Calu3 (cell line): Measurements from ENCODE around the gene PARD3. TPM values are rescaled to one million over a fixed set of nuclear protein-coding genes. Genes with fewer than 3 reads are reported as not detected.

ENCODE experiments used
- BruUV-seq: library from RNA; stranded (reverse); fragments of 400-500 nt; replicated peaks from 2 replicates; lab custom pipeline; 2021; lab: Mats Ljungman, UMichigan
- CTCF ChIA-PET: fragments of 300-600 bp; sonication (Branson Sonifier 250); formaldehyde crosslinking; loops from one replicate; lab custom pipeline; 2022; ENCODE audit warnings: antibody characterized with exemption; lab: Charles Lee
- DNase-seq: peaks from one replicate; pipeline ENCODE4 v3.0.0; 2022
- H3K27ac Mint-ChIP-seq: one replicate; pipeline ENCODE4 v1.8.0; 2022; ENCODE audit warnings: mixed read lengths; ENCODE audit not compliant: unreplicated experiment
- H3K27me3 Mint-ChIP-seq: one replicate; pipeline ENCODE4 v1.8.0; 2022; ENCODE audit warnings: mixed read lengths; ENCODE audit not compliant: unreplicated experiment
- H3K36me3 Mint-ChIP-seq: one replicate; pipeline ENCODE4 v1.8.0; 2022; ENCODE audit warnings: mild to moderate bottlenecking, moderate library complexity, mixed read lengths; ENCODE audit not compliant: insufficient read depth, unreplicated experiment
- H3K4me1 Mint-ChIP-seq: one replicate; pipeline ENCODE4 v1.8.0; 2022; ENCODE audit warnings: mild to moderate bottlenecking, low read depth, mixed read lengths; ENCODE audit not compliant: unreplicated experiment
- H3K4me3 Mint-ChIP-seq: one replicate; pipeline ENCODE4 v1.8.0; 2022; ENCODE audit warnings: mild to moderate bottlenecking, low read depth, moderate library complexity, mixed read lengths; ENCODE audit not compliant: unreplicated experiment
- H3K9me3 Mint-ChIP-seq: one replicate; pipeline ENCODE4 v1.8.0; 2022; ENCODE audit warnings: low read depth, mixed read lengths; ENCODE audit not compliant: unreplicated experiment
- intact Hi-C: fragments of 100-400 bp; cut with micrococcal nuclease; formaldehyde crosslinking; loops from one replicate; pipeline ENCODE4 v1.10.0; 2022; ENCODE audit not compliant: unreplicated experiment
- total RNA-seq: library from RNA; stranded (reverse); gene quantifications from 2 replicates; pipeline ENCODE4 v1.2.3, GENCODE V29; 2022
- TF ChIP-seq, protein P1 (sequence below): fragments of 200-600 bp; IDR thresholded peaks from one replicate; pipeline ENCODE4 v1.8.0; 2022; ENCODE audit warnings: antibody characterized with exemption; ENCODE audit not compliant: unreplicated experiment

Gene PARD3
- total RNA-seq, 1 experiment from 2014 or later = 62.4 TPM

DNA sequence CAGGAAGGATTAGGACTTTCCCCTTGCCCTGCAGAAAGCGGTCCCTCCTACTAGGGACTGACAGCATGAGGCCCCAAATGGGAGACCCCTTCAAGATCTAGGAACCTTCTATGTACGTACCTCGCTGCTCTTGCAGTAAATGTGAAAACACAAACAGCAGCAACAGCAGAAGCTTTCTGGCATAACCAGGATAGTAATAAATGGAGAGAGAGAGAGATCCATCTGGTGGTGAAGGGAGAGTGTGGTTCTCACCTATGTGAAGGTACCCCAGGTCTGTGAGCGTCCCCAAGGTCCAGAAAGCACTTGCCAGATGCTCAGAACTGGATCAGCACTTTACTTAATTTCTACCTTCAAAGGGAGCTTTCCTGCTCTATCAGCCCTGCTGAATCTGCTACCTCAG is 592.7 kb downstream of the PARD3 start:
- no peak for DNase-seq
- CTCF ChIA-PET = no interaction called here
- H3K27me3 Mint-ChIP-seq = no peaks in the 10 kb centered on the region
- no peaks in the 10 kb centered on the region for H3K36me3 Mint-ChIP-seq
- TF ChIP-seq, protein P1, sequence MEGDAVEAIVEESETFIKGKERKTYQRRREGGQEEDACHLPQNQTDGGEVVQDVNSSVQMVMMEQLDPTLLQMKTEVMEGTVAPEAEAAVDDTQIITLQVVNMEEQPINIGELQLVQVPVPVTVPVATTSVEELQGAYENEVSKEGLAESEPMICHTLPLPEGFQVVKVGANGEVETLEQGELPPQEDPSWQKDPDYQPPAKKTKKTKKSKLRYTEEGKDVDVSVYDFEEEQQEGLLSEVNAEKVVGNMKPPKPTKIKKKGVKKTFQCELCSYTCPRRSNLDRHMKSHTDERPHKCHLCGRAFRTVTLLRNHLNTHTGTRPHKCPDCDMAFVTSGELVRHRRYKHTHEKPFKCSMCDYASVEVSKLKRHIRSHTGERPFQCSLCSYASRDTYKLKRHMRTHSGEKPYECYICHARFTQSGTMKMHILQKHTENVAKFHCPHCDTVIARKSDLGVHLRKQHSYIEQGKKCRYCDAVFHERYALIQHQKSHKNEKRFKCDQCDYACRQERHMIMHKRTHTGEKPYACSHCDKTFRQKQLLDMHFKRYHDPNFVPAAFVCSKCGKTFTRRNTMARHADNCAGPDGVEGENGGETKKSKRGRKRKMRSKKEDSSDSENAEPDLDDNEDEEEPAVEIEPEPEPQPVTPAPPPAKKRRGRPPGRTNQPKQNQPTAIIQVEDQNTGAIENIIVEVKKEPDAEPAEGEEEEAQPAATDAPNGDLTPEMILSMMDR = no peak
- BruUV-seq = no TSS peak
- no peaks in the 10 kb centered on the region for H3K9me3 Mint-ChIP-seq
- no peak overlapping the region for H3K27ac Mint-ChIP-seq
- H3K4me1 Mint-ChIP-seq = peaks cover 29% of the 10 kb centered on the region
- no peak overlapping the region for H3K4me3 Mint-ChIP-seq
- intact Hi-C loops = no loop called here

DNA sequence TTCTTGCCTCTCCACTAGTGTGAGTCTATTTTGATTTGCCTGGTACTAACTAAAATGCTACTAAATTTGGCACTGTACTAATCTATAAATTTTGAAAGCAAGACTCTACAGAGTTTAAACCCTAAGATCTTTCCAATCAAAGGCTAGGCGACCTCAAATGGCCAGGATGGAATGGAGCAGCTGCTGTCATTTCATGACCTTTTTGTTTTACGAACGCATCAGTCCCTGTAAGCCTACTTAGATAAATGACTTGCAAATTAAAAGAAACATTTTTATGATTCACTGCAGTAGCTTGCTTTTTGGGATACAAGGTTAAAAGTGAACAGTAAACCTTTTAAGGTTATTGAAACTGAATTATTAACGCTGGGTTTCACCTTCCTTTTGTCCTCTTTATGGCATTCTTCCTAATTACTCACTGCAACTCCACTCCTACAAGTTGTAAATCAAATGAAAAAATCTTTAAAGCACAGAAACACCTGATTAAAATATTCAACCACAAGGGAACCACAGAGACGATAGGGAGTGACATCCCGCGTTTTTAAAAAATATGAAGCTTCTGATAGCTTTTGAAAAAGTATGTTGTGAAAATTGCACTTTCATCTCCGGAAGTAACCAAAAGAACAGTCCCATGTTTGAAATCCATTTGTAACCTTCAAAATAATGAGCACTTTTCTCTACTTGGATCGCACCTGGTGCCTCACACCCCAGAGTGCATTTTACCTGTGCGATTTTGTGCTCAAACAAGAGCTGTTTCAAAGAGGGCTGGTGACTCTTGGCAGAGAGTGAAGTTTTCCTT is 595.1 kb downstream of the PARD3 start:
- no TSS peak for BruUV-seq
- no peaks in the 10 kb centered on the region for H3K27me3 Mint-ChIP-seq
- DNase-seq = no peak
- H3K4me3 Mint-ChIP-seq = no peak overlapping the region
- no peaks in the 10 kb centered on the region for H3K36me3 Mint-ChIP-seq
- TF ChIP-seq, protein P1 = no peak
- CTCF ChIA-PET = no interaction called here
- intact Hi-C loops = no loop called here
- peaks cover 11% of the 10 kb centered on the region for H3K4me1 Mint-ChIP-seq
- H3K9me3 Mint-ChIP-seq = no peaks in the 10 kb centered on the region
- no peak overlapping the region for H3K27ac Mint-ChIP-seq

DNA sequence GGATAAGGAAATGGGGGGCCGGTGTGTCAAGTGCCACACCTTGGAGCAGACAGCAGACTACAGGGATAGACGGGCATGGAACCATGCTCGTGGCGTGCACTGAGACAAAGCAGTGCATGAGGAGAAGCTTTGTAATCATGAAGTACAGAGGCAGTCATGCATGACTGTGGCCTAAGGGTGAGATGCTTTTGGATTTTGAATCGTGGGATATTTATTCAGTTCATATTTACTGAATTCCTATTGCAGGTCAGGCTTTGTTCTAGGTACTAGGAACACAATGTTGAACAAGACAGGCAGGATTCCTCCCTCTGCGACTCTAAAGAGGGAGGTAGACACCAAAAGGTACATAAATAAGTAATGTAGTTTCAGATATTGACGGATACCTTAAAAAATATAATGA is 597.6 kb downstream of the PARD3 start:
- TF ChIP-seq, protein P1 = no peak
- Mint-ChIP-seq H3K4me1 (peaks cover 13% of the 10 kb centered on the region), H3K27me3 (no peaks in the 10 kb centered on the region), H3K27ac (no peak overlapping the region), H3K9me3 (no peaks in the 10 kb centered on the region), H3K36me3 (no peaks in the 10 kb centered on the region), H3K4me3 (no peak overlapping the region)
- no TSS peak for BruUV-seq
- CTCF ChIA-PET = interaction anchor here (0.5 kb wide), 1 partner anchor 447 kb away, joined by 4 read pairs; no protein-coding TSS in a partner anchor
- intact Hi-C loops = no loop called here
- no peak for DNase-seq

DNA sequence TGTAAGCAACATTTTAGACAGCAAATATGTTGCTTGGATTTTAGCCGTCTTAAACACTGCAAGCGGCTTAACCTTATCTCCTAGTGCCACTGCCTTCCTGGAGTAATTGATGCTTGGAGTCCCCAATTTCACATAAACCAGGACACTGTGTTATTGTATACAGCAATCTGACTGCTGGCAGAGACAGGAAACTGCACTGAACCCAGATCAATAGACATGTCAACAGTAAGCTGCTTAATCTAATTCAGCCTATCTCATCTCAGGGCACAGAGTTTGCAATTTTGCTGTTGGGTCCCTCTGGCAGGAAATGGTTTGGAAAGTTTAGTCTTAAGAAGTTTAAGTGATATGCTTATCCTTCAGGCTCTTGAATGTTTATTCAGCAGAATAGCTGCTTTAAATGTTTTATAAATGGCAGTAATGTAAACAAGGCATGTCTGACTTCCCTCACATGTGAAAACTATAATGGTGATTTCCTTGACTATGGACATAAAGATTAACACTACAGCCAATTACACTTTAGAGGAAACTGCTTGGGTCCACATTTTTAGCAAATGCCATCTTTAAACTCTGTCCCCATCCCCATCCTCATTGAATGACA is 598.6 kb downstream of the PARD3 start:
- Mint-ChIP-seq H3K27ac (no peak overlapping the region), H3K9me3 (no peaks in the 10 kb centered on the region), H3K4me1 (peaks cover 14% of the 10 kb centered on the region), H3K4me3 (no peak overlapping the region), H3K27me3 (no peaks in the 10 kb centered on the region), H3K36me3 (no peaks in the 10 kb centered on the region)
- intact Hi-C loops = no loop called here
- TF ChIP-seq, protein P1 = no peak
- CTCF ChIA-PET = no interaction called here
- no TSS peak for BruUV-seq
- no peak for DNase-seq
